HUES64 (cell line): ENCODE results near the gene FRMPD3.
A peak's percentile ranks its signal among the peaks of the same experiment; 100 is the strongest.

Experiments
- H3K27ac ChIP-seq: 2 replicates; pipeline ENCODE4 v1.7.0; 2013; ENCODE audit warnings: low read depth, low read length, inconsistent platforms
- H3K27me3 ChIP-seq: 2 replicates; pipeline ENCODE4 v1.6.1; 2013; ENCODE audit warnings: mild to moderate bottlenecking, low read length; ENCODE audit not compliant: insufficient read depth
- H3K36me3 ChIP-seq: 2 replicates; pipeline ENCODE4 v1.6.1; 2013; ENCODE audit warnings: mild to moderate bottlenecking, low read length; ENCODE audit not compliant: insufficient read depth
- H3K4me1 ChIP-seq: 2 replicates; pipeline ENCODE4 v1.6.1; 2013; ENCODE audit warnings: mild to moderate bottlenecking, low read length, moderate library complexity; ENCODE audit not compliant: insufficient read depth
- H3K4me3 ChIP-seq: 2 replicates; pipeline ENCODE4 v1.5.1; 2013; ENCODE audit warnings: mild to moderate bottlenecking, low read length, moderate library complexity
- H3K9ac ChIP-seq: 2 replicates; pipeline ENCODE4 v1.6.1; 2013; ENCODE audit warnings: mild to moderate bottlenecking, low read depth, low read length
- H3K9me3 ChIP-seq: 2 replicates; pipeline ENCODE4 v1.6.1; 2013; ENCODE audit warnings: low read depth, low read length; ENCODE audit not compliant: insufficient read depth
- WGBS: fragments of 150-250, 120-280 bp; methylation state at CpG from one replicate; pipeline ENCODE4 v1.1.7; 2013; ENCODE audit warnings: missing lambda C conversion rate; 5-methylcytosine and 5-hydroxymethylcytosine counted together

FRMPD3 gene

DNA sequence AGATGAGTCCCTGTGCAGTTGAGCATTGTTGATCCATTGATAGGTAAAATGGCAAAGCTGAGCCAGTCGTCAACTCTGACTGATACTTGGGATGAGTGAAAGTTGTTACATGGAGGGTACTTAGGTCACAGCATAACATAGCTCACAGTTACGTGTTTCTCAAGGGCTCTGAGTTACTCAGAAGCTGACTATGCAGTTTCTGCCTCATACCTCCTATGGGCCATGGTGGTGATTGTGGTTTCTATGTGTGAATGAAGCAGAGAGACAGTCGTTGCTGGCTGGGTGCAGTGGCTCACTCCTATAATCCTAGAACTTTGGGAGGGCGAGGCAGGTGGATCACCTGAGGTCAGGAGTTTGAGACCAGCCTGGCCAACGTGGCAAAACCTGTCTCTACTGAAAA is 30.8 kb downstream of the FRMPD3 start:
- Histone ChIP-seq H3K9me3 (no peaks in the 10 kb centered on the region), H3K36me3 (no peaks in the 10 kb centered on the region), H3K4me3 (no peak overlapping the region), H3K9ac (no peak overlapping the region), H3K27me3 (no peaks in the 10 kb centered on the region), H3K27ac (no peak overlapping the region), H3K4me1 (peaks cover 4% of the 10 kb centered on the region; the same call in 1 of the 2 replicates)
- 89% methylated on average over 5 of the region's 5 CpGs for WGBS

DNA sequence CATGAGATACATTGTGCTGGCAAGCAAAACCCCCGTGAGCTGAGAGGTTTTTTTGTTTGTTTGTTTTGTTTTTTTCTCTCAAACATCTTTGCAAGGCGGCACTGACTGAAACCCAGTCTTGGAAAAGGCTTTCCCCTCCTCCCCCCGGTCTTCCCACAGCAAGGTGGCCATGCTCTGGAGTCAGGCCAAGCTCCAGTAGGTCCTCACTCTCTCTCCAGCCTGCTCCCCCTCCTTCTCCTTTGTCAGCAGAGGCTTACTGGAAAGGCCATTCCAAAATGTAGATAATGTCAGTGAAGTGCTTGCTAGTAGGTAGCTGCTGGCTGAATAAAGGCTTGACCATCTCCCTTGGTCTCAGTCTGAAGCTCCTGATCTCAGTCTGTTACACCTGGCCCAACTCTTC is 32.6 kb downstream of the FRMPD3 start:
- Histone ChIP-seq H3K9me3 (no peaks in the 10 kb centered on the region), H3K36me3 (no peaks in the 10 kb centered on the region), H3K27me3 (no peaks in the 10 kb centered on the region), H3K4me1 (peaks cover 4% of the 10 kb centered on the region; the same call in 1 of the 2 replicates), H3K4me3 (no peak overlapping the region), H3K27ac (no peak overlapping the region), H3K9ac (no peak overlapping the region)
- WGBS, result 100% methylated on average over 2 of the region's 3 CpGs

DNA sequence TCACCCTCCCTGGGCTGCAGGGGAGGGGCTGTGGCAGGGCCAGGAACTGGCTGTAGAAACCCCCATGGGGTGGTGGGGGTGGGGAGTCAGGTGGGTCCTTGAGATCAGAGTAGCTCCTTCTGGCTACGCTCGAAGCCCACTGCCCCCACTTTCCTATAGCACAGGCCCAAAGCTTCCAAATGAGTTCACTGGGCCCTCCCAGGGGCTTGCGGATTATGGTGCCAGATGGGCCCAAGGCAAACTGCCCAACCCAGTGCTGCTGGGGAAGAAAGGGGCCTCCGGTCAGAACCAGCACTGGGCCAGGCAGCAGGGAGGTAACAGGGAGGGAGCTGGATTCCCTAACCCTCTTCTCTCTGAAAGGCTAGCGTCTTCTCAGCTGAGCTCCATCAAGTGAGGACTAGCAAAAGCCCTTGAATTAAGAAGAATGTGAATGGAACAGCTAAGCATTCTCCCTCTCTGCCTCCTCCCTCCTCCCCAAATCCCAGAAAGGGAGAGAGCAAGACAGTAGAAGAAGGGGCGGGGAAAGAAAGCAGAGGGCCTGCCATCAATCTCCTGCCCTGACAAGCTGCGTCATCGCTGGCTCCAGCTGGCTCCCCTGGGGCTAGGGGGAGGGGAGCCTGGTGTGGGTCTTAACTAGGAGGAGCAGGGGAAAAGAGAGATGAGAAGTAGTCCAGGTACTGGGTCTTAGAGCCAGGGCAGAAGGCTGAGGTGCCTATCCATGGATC is 34.7 kb downstream of the FRMPD3 start:
- Histone ChIP-seq H3K9me3 (no peaks in the 10 kb centered on the region), H3K9ac (no peak overlapping the region), H3K4me3 (no peak overlapping the region), H3K27me3 (no peaks in the 10 kb centered on the region), H3K36me3 (no peaks in the 10 kb centered on the region), H3K4me1 (peaks cover 4% of the 10 kb centered on the region; the same call in 1 of the 2 replicates), H3K27ac (peak overlapping the region; percentile 52; the same call in 1 of the 2 replicates)
- 45% methylated on average over 7 of the region's 8 CpGs for WGBS

DNA sequence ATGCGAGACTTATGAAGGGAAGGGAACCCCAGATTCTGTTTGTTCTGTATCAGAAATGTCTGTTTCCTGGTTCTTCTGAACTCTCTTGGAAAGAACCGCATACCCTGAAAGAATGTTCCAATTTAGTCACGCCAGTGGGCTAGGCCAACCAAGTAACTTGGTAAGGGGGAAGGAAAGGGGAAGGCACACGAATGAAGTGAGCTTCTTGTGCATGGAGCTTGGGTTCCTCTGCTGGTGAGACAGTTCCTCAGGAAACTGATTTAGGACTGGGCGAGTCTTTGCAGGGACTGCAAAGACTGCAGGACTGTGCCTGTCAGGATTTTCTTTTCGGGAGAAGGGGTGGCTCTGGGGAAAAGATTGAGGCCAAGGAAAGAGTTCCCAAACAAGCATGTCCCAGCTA is 35.6 kb downstream of the FRMPD3 start:
- no peak overlapping the region for H3K27ac ChIP-seq
- H3K9me3 ChIP-seq, result no peaks in the 10 kb centered on the region
- peaks cover 4% of the 10 kb centered on the region; the same call in 1 of the 2 replicates for H3K4me1 ChIP-seq
- WGBS, result 75% methylated on average over 6 of the region's 6 CpGs
- no peak overlapping the region for H3K4me3 ChIP-seq
- no peaks in the 10 kb centered on the region for H3K36me3 ChIP-seq
- H3K27me3 ChIP-seq, result no peaks in the 10 kb centered on the region
- no peak overlapping the region for H3K9ac ChIP-seq

DNA sequence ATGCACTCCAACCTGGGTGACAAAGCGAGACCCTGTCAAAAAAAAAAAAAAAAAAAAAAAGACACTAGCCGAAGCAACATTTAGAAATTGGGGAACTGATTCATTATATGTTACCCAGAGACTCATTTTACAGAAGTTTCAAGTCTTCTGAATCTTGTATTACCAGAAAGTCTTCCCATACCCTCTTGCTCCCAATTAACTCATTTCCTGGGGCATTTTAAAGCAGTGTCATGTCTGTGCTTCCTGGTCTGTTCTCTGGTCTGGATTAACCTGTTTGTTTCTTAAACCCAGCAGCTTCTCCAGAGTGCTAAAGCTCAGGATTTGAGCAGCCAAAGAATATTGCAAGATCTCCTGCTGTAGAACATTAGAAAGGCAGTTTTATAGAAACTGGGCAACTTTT is 43.7 kb downstream of the FRMPD3 start:
- no peaks in the 10 kb centered on the region for H3K4me1 ChIP-seq
- no CpG with 5 or more reads among the region's 2 CpGs for WGBS
- no peak overlapping the region for H3K4me3 ChIP-seq
- no peaks in the 10 kb centered on the region; the same call in 1 of the 2 replicates for H3K27me3 ChIP-seq
- H3K9me3 ChIP-seq, result no peaks in the 10 kb centered on the region
- no peaks in the 10 kb centered on the region for H3K36me3 ChIP-seq
- no peak overlapping the region for H3K27ac ChIP-seq
- no peak overlapping the region for H3K9ac ChIP-seq

DNA sequence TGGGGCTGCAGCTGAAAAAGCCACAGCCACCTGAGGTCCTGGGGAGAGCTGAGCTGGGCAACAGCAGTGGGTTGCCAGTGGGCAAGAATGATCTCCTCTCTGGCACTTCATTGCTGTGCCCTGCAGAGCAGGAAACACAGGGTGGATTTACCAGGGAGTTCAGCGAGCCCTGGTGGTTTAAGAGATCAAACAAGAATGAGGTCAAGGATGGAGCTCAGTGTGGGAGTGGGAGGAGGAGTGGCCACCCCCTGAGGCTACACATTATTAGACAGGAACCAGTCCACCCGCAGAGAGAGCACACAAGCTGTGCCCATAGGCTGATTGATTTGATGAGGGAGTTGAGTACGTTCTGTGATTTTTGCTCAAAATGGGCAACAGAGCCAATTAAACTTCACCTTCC is 47.3 kb downstream of the FRMPD3 start:
- no peaks in the 10 kb centered on the region; the same call in 1 of the 2 replicates for H3K27me3 ChIP-seq
- WGBS, result 83% methylated on average over 2 of the region's 3 CpGs
- H3K9ac ChIP-seq, result no peak overlapping the region

More for the DNA sequence above, 47.3 kb downstream of the FRMPD3 start:
- Histone ChIP-seq H3K27ac (no peak overlapping the region), H3K36me3 (no peaks in the 10 kb centered on the region), H3K4me3 (no peak overlapping the region), H3K4me1 (no peaks in the 10 kb centered on the region), H3K9me3 (no peaks in the 10 kb centered on the region)
